ENCODE results near the gene GNAQ.

Gene GNAQ

GRCh38 chr9:78014776-78015175, 16.8 kb downstream of the GNAQ start:
- Histone ChIP-seq H3K9ac (no peak overlapping the region), H2AFZ (no peak overlapping the region), H3K4me2 (ENCODE audit: low read length) (no peak overlapping the region), H3K79me2 (peaks cover 12% of the 10 kb centered on the region), H3K27me3 (ENCODE audit: control insufficient read depth, insufficient read depth, low read length) (no peaks in the 10 kb centered on the region), H3K27ac (no peak overlapping the region), H3K4me1 (peaks cover 9% of the 10 kb centered on the region), H3K9me3 (ENCODE audit: control insufficient read depth, low read length) (no peaks in the 10 kb centered on the region), H3K4me3 (ENCODE audit: low read depth, low read length) (no peak overlapping the region), H3K36me3 (ENCODE audit: control insufficient read depth, insufficient read depth, low read length) (no peaks in the 10 kb centered on the region)
- no peak for TF ChIP-seq CTCF (IDR thresholded peaks at IDR 0.05)

GRCh38 chr9:78013934-78014333, 17.7 kb downstream of the GNAQ start:
- Histone ChIP-seq H3K9me3 (ENCODE audit: control insufficient read depth, low read length) (no peaks in the 10 kb centered on the region), H3K4me3 (ENCODE audit: low read depth, low read length) (no peak overlapping the region), H3K79me2 (peaks cover 12% of the 10 kb centered on the region), H2AFZ (no peak overlapping the region), H3K4me1 (peaks cover 17% of the 10 kb centered on the region), H3K4me2 (ENCODE audit: low read length) (no peak overlapping the region), H3K27ac (no peak overlapping the region), H3K36me3 (ENCODE audit: control insufficient read depth, insufficient read depth, low read length) (no peaks in the 10 kb centered on the region), H3K27me3 (ENCODE audit: control insufficient read depth, insufficient read depth, low read length) (no peaks in the 10 kb centered on the region), H3K9ac (no peak overlapping the region)
- no peak for TF ChIP-seq CTCF (IDR thresholded peaks at IDR 0.05)

GRCh38 chr9:78011049-78011448, 20.6 kb downstream of the GNAQ start:
- no peak for TF ChIP-seq CTCF (IDR thresholded peaks at IDR 0.05)
- Histone ChIP-seq H3K27ac (no peak overlapping the region), H3K79me2 (peaks cover 12% of the 10 kb centered on the region), H2AFZ (no peak overlapping the region), H3K27me3 (ENCODE audit: control insufficient read depth, insufficient read depth, low read length) (no peaks in the 10 kb centered on the region), H3K9me3 (ENCODE audit: control insufficient read depth, low read length) (no peaks in the 10 kb centered on the region), H3K4me2 (ENCODE audit: low read length) (no peak overlapping the region), H3K9ac (no peak overlapping the region), H3K36me3 (ENCODE audit: control insufficient read depth, insufficient read depth, low read length) (no peaks in the 10 kb centered on the region), H3K4me3 (ENCODE audit: low read depth, low read length) (no peak overlapping the region), H3K4me1 (peaks cover 22% of the 10 kb centered on the region)

GRCh38 chr9:78010445-78010844, 21.2 kb downstream of the GNAQ start:
- no peak overlapping the region for H2AFZ ChIP-seq
- no peak overlapping the region for H3K4me3 ChIP-seq (ENCODE audit: low read depth, low read length)
- H3K27ac ChIP-seq, result no peak overlapping the region
- no peaks in the 10 kb centered on the region for H3K9me3 ChIP-seq (ENCODE audit: control insufficient read depth, low read length)
- no peaks in the 10 kb centered on the region for H3K36me3 ChIP-seq (ENCODE audit: control insufficient read depth, insufficient read depth, low read length)
- TF ChIP-seq CTCF (IDR thresholded peaks at IDR 0.05), result no peak
- no peaks in the 10 kb centered on the region for H3K27me3 ChIP-seq (ENCODE audit: control insufficient read depth, insufficient read depth, low read length)
- peaks cover 22% of the 10 kb centered on the region for H3K4me1 ChIP-seq
- no peak overlapping the region for H3K9ac ChIP-seq
- H3K4me2 ChIP-seq (ENCODE audit: low read length), result no peak overlapping the region
- peaks cover 12% of the 10 kb centered on the region for H3K79me2 ChIP-seq

- Histone ChIP-seq H3K36me3 (ENCODE audit: control insufficient read depth, insufficient read depth, low read length) (no peaks in the 10 kb centered on the region), H3K4me2 (ENCODE audit: low read length) (no peak overlapping the region), H3K4me3 (ENCODE audit: low read depth, low read length) (no peak overlapping the region), H2AFZ (no peak overlapping the region), H3K9me3 (ENCODE audit: control insufficient read depth, low read length) (no peaks in the 10 kb centered on the region), H3K27ac (no peak overlapping the region), H3K79me2 (peaks cover 12% of the 10 kb centered on the region), H3K9ac (no peak overlapping the region), H3K4me1 (peaks cover 22% of the 10 kb centered on the region), H3K27me3 (ENCODE audit: control insufficient read depth, insufficient read depth, low read length) (no peaks in the 10 kb centered on the region)
- TF ChIP-seq CTCF (IDR thresholded peaks at IDR 0.05), result no peak
Measured at GRCh38 chr9:78009186-78009585, 22.4 kb downstream of the GNAQ start.
